GM23338 (cell line): ENCODE data around the gene SORCS3.

Experiments
- CTCF ChIP-seq, 2 experiments: fragments of 200-600 bp in 1 of 2; sonication (generic) in 1 of 2; conservative IDR thresholded peaks; 2 replicates each; pipeline versions ENCODE4 v1.5.1 to v1.6.1; 2016 to 2017; ENCODE audit warnings: antibody characterized with exemption in 2 of 2, low read depth in 2 of 2, mild to moderate bottlenecking in 2 of 2, moderate library complexity in 1 of 2
- EZH2 ChIP-seq: fragments of 200-600 bp; sonication (generic); IDR thresholded peaks from one replicate; pipeline ENCODE4 v1.8.0; 2017; ENCODE audit warnings: antibody characterized with exemption, mild to moderate bottlenecking, low read depth; ENCODE audit not compliant: unreplicated experiment
- NANOG ChIP-seq: IDR thresholded peaks from 2 replicates; pipeline ENCODE4 v1.6.1; 2016; ENCODE audit warnings: antibody characterized with exemption, borderline replicate concordance

GRCh38 chr10:104641937-104642657, 1.0 kb downstream of the SORCS3 start:
- TF ChIP-seq NANOG (no peak), CTCF (conservative IDR thresholded peaks at IDR 0.05; ENCODE audit: low read depth in 2 of 2) (no peak), EZH2 (peak; percentile 5)
